ENCODE measurements around the gene TSPAN32. TPM values are rescaled to one million over a fixed set of nuclear protein-coding genes. Genes with fewer than 3 reads are reported as not detected.

Gene TSPAN32
- total and polyA plus RNA-seq, 2 donors (not counting 1 experiment from before 2014, with no cell fraction given): 0.17 TPM; not detected in 1

DNA sequence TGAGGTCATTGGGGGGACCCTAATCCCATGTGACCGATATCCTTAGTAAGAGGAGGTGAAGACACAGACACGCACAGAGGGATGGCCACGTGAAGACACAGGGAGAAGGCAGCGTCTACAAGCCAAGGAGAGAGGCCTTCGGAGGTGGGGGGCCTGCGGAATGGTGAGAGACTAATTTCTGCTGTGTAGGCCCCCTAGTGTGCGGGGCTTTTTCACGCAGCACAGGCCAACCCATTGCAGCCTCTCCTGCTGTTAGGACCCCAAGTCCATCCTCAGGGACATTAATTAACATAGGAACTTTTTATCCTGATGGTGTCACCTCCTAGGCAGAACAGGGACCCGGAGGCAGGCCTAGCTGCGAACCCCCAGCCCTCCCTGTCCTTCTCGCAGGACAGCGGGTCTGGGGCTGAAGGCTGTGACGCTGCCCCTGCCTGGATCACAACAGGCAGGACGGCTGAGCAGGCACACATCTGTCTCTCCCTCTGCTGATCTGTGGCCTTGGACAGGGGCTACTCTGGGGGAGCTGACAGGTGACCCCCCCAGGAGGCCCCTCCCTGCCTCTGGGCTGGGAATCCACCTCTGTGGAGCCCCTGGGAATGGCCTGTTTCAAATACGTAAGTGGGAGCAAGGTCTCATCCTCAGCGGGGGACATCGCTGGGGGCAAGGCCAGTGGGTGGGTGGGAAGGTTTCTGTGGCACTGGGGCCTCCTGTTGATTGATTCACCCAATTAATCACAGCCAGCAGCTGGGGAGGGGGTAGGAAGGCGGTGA lies 39.3 kb upstream of the TSPAN32 start:
- no peaks in the 10 kb centered on the region for H3K9me3 ChIP-seq (ENCODE audit: control insufficient read depth, insufficient read depth, low read depth, low read length)
- no peak overlapping the region for H3K4me2 ChIP-seq (ENCODE audit: extremely low read depth, insufficient read depth, low read length)
- H3K27me3 ChIP-seq (ENCODE audit: control insufficient read depth, insufficient read depth, low read length): no peaks in the 10 kb centered on the region
- H3K36me3 ChIP-seq (ENCODE audit: control insufficient read depth, insufficient read depth, low read length): no peaks in the 10 kb centered on the region
- no peaks in the 10 kb centered on the region for H3K4me1 ChIP-seq (ENCODE audit: control insufficient read depth, extremely low read depth, insufficient read depth, low read length)
- TF ChIP-seq EZH2 (IDR thresholded peaks at IDR 0.05; ENCODE audit: low read length, missing control alignments): no peak
- TF ChIP-seq, protein P1, sequence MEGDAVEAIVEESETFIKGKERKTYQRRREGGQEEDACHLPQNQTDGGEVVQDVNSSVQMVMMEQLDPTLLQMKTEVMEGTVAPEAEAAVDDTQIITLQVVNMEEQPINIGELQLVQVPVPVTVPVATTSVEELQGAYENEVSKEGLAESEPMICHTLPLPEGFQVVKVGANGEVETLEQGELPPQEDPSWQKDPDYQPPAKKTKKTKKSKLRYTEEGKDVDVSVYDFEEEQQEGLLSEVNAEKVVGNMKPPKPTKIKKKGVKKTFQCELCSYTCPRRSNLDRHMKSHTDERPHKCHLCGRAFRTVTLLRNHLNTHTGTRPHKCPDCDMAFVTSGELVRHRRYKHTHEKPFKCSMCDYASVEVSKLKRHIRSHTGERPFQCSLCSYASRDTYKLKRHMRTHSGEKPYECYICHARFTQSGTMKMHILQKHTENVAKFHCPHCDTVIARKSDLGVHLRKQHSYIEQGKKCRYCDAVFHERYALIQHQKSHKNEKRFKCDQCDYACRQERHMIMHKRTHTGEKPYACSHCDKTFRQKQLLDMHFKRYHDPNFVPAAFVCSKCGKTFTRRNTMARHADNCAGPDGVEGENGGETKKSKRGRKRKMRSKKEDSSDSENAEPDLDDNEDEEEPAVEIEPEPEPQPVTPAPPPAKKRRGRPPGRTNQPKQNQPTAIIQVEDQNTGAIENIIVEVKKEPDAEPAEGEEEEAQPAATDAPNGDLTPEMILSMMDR (conservative IDR thresholded peaks at IDR 0.05 in 1 of 2, IDR thresholded peaks at IDR 0.05 in 1 of 2; ENCODE audit: low read depth in 1 of 2, low read length in 2 of 2): no peak
- no peak overlapping the region for H3K9ac ChIP-seq (ENCODE audit: insufficient read depth, low read length)
- no peak overlapping the region for H3K27ac ChIP-seq (ENCODE audit: insufficient read depth, low read length)
- no peaks in the 10 kb centered on the region for H4K20me1 ChIP-seq (ENCODE audit: control insufficient read depth, extremely low read depth, insufficient read depth, low read length)
- H3K4me3 ChIP-seq (replicated peaks in 1 of 4; ENCODE audit: control extremely low read depth in 1 of 4, insufficient read depth in 1 of 4, low read depth in 3 of 4, low read length in 4 of 4): no peak overlapping the region
- no peak overlapping the region for H2AFZ ChIP-seq (ENCODE audit: low read length)
- no peaks in the 10 kb centered on the region for H3K79me2 ChIP-seq (ENCODE audit: control insufficient read depth, insufficient read depth, low read length)
- DNase-seq (ENCODE audit: low read depth in 2 of 2): no peak

GRCh38 chr11:2263071-2263565 lies 38.7 kb upstream of the TSPAN32 start:
- H3K9ac ChIP-seq (ENCODE audit: insufficient read depth, low read length): no peak overlapping the region
- no peaks in the 10 kb centered on the region for H4K20me1 ChIP-seq (ENCODE audit: control insufficient read depth, extremely low read depth, insufficient read depth, low read length)
- no peak for TF ChIP-seq EZH2 (IDR thresholded peaks at IDR 0.05; ENCODE audit: low read length, missing control alignments)
- TF ChIP-seq, protein P1 (conservative IDR thresholded peaks at IDR 0.05 in 1 of 2, IDR thresholded peaks at IDR 0.05 in 1 of 2; ENCODE audit: low read depth in 1 of 2, low read length in 2 of 2): no peak
- H3K4me2 ChIP-seq (ENCODE audit: extremely low read depth, insufficient read depth, low read length): no peak overlapping the region
- H2AFZ ChIP-seq (ENCODE audit: low read length): no peak overlapping the region
- DNase-seq (ENCODE audit: low read depth in 2 of 2): no peak
- no peaks in the 10 kb centered on the region for H3K36me3 ChIP-seq (ENCODE audit: control insufficient read depth, insufficient read depth, low read length)
- no peaks in the 10 kb centered on the region for H3K79me2 ChIP-seq (ENCODE audit: control insufficient read depth, insufficient read depth, low read length)
- no peak overlapping the region for H3K4me3 ChIP-seq (replicated peaks in 1 of 4; ENCODE audit: control extremely low read depth in 1 of 4, insufficient read depth in 1 of 4, low read depth in 3 of 4, low read length in 4 of 4)
- H3K27me3 ChIP-seq (ENCODE audit: control insufficient read depth, insufficient read depth, low read length): no peaks in the 10 kb centered on the region
- no peak overlapping the region for H3K27ac ChIP-seq (ENCODE audit: insufficient read depth, low read length)
- H3K4me1 ChIP-seq (ENCODE audit: control insufficient read depth, extremely low read depth, insufficient read depth, low read length): no peaks in the 10 kb centered on the region
- H3K9me3 ChIP-seq (ENCODE audit: control insufficient read depth, insufficient read depth, low read depth, low read length): no peaks in the 10 kb centered on the region

DNA sequence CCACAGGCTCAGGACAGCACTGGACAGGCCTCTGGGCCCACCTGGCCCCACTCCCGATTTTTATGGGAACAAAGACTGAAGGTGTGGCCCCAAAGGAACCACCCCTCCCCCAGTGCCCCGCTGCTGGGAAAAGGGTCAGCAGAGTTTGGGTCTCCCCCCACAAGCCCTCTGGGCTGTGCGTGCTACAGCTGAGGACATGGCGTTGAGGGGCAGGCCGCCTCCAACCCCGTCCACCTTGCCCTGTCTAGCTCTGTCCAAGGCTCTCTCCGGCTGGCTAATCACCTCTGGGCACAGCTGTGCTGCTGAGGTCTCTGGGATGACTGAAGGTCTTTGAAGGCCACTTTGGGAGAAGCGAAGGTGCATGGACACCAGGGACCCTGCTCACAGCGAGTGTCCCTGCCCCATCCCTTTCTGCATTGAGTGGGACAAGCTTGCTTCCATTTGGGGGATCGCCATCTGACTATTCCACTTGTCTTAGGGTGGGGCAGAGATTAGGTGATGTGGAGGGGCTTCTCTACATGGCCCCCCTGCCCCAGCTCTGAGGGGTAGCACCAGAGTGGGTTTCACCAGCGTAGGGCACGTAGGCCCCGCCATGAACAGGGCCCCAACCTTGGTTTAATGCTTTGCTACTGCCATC lies 38.0 kb upstream of the TSPAN32 start:
- Histone ChIP-seq H3K27ac (ENCODE audit: insufficient read depth, low read length) (no peak overlapping the region), H3K4me1 (ENCODE audit: control insufficient read depth, extremely low read depth, insufficient read depth, low read length) (no peaks in the 10 kb centered on the region), H3K36me3 (ENCODE audit: control insufficient read depth, insufficient read depth, low read length) (no peaks in the 10 kb centered on the region), H4K20me1 (ENCODE audit: control insufficient read depth, extremely low read depth, insufficient read depth, low read length) (no peaks in the 10 kb centered on the region), H3K27me3 (ENCODE audit: control insufficient read depth, insufficient read depth, low read length) (peaks cover 3% of the 10 kb centered on the region), H3K4me3 (replicated peaks in 1 of 4; ENCODE audit: control extremely low read depth in 1 of 4, insufficient read depth in 1 of 4, low read depth in 3 of 4, low read length in 4 of 4) (no peak overlapping the region), H3K9ac (ENCODE audit: insufficient read depth, low read length) (no peak overlapping the region), H3K9me3 (ENCODE audit: control insufficient read depth, insufficient read depth, low read depth, low read length) (no peaks in the 10 kb centered on the region), H3K4me2 (ENCODE audit: extremely low read depth, insufficient read depth, low read length) (no peak overlapping the region), H2AFZ (ENCODE audit: low read length) (no peak overlapping the region), H3K79me2 (ENCODE audit: control insufficient read depth, insufficient read depth, low read length) (no peaks in the 10 kb centered on the region)
- DNase-seq (ENCODE audit: low read depth in 2 of 2): no peak
- TF ChIP-seq, protein P1 (conservative IDR thresholded peaks at IDR 0.05 in 1 of 2, IDR thresholded peaks at IDR 0.05 in 1 of 2; ENCODE audit: low read depth in 1 of 2, low read length in 2 of 2): no peak
- no peak for TF ChIP-seq EZH2 (IDR thresholded peaks at IDR 0.05; ENCODE audit: low read length, missing control alignments)

All from fibroblast of lung (primary cell).